IMR-90 (cell line): ENCODE data around the gene VPS18. TPM values are rescaled to one million over a fixed set of nuclear protein-coding genes. Genes with fewer than 3 reads are reported as not detected.
A peak's percentile ranks its signal among the peaks of the same experiment; 100 is the strongest.

Experiments used
- ATAC-seq: fragments of 200-7000 bp; cut with Tn5 transposase; 2 replicates; pipeline ENCODE4 v1.9.1; 2020; ENCODE audit warnings: low read depth, mild to moderate bottlenecking, moderate library complexity
- BruUV-seq: library from RNA; stranded (reverse); fragments of 400-500 nt; replicated peaks from 2 replicates; lab custom pipeline; 2021; lab: Mats Ljungman, UMichigan
- CTCF ChIA-PET: fragments of 300-600 bp; formaldehyde crosslinking; extraction: SDS; loops from one replicate; lab custom pipeline; 2021; ENCODE audit warnings: antibody characterized with exemption; lab: Yijun Ruan, JAX
- POLR2A ChIA-PET: fragments of 300-600 bp; sonication (Branson Sonifier 250); formaldehyde crosslinking; loops from one replicate; lab custom pipeline; 2022; ENCODE audit warnings: antibody characterized with exemption; ENCODE audit not compliant: unreplicated experiment; lab: Charles Lee
- DNase-seq: peaks from one replicate; pipeline ENCODE4 v3.0.0; 2013
- H2AFZ ChIP-seq: replicated peaks from 2 replicates; pipeline ENCODE3; 2013; ENCODE audit warnings: low read length, mild to moderate bottlenecking; ENCODE audit not compliant: poor library complexity
- H2AK5ac ChIP-seq: 2 replicates; pipeline ENCODE4 v1.6.1; 2013; ENCODE audit warnings: low read depth, low read length, inconsistent platforms
- H2AK9ac ChIP-seq: replicated peaks from 2 replicates; pipeline ENCODE3; 2013; ENCODE audit warnings: mild to moderate bottlenecking, low read depth, low read length, moderate library complexity; ENCODE audit not compliant: poor library complexity
- H2BK120ac ChIP-seq: 2 replicates; pipeline ENCODE4 v1.6.1; 2013; ENCODE audit warnings: low read depth, low read length, inconsistent platforms
- H2BK15ac ChIP-seq: 3 replicates; pipeline ENCODE4 v1.6.1; 2013; ENCODE audit warnings: low read depth, low read length, inconsistent platforms
- H2BK20ac ChIP-seq: 2 replicates; pipeline ENCODE4 v1.6.1; 2013; ENCODE audit warnings: low read depth, mild to moderate bottlenecking, inconsistent platforms, low read length, moderate library complexity
- H2BK5ac ChIP-seq: 2 replicates; pipeline ENCODE4 v1.6.1; 2013; ENCODE audit warnings: mild to moderate bottlenecking, low read depth, low read length, inconsistent platforms; ENCODE audit not compliant: poor library complexity, severe bottlenecking
- H3K14ac ChIP-seq: replicated peaks from 2 replicates; pipeline ENCODE4 v1.6.1; 2013; ENCODE audit warnings: low read depth, low read length, inconsistent platforms
- H3K18ac ChIP-seq: 2 replicates; pipeline ENCODE4 v1.6.1; 2013; ENCODE audit warnings: low read depth, low read length, control low read depth
- H3K23ac ChIP-seq: 2 replicates; pipeline ENCODE4 v1.6.1; 2013; ENCODE audit warnings: low read depth, low read length, inconsistent platforms
- H3K27ac ChIP-seq: 2 replicates; pipeline ENCODE4 v1.5.1; 2013; ENCODE audit warnings: mild to moderate bottlenecking, control low read depth, low read length; ENCODE audit not compliant: insufficient read depth
- H3K27me3 ChIP-seq: 2 replicates; pipeline ENCODE4 v1.6.1; 2013; ENCODE audit warnings: low read length; ENCODE audit not compliant: control insufficient read depth, insufficient read depth
- H3K36me3 ChIP-seq: 2 replicates; pipeline ENCODE4 v1.6.1; 2013; ENCODE audit warnings: low read length, mixed read lengths; ENCODE audit not compliant: control insufficient read depth, insufficient read depth
- H3K4ac ChIP-seq: 2 replicates; pipeline ENCODE4 v1.6.1; 2013; ENCODE audit warnings: low read depth, low read length, inconsistent platforms
- H3K4me1 ChIP-seq: 2 replicates; pipeline ENCODE4 v1.6.1; 2013; ENCODE audit warnings: low read length, mixed read lengths; ENCODE audit not compliant: control insufficient read depth, insufficient read depth
- H3K4me2 ChIP-seq: 2 replicates; pipeline ENCODE4 v1.6.1; 2013; ENCODE audit warnings: low read depth, mild to moderate bottlenecking, control low read depth, low read length, moderate library complexity
- H3K4me3 ChIP-seq: 2 replicates; pipeline ENCODE4 v1.5.1; 2013; ENCODE audit warnings: low read depth, mild to moderate bottlenecking, control low read depth, low read length, moderate library complexity; ENCODE audit not compliant: insufficient read depth
- H3K56ac ChIP-seq: 2 replicates; pipeline ENCODE4 v1.6.1; 2013; ENCODE audit warnings: low read length, inconsistent platforms; ENCODE audit not compliant: insufficient read depth; ENCODE audit errors: extremely low read depth
- H3K79me1 ChIP-seq, 2 experiments: 2 replicates each; pipeline ENCODE4 v1.6.1; 2013; ENCODE audit warnings: low read length in 2 of 2, inconsistent platforms in 1 of 2, low read depth in 1 of 2
- H3K9ac ChIP-seq: 2 replicates; pipeline ENCODE4 v1.6.1; 2013; ENCODE audit warnings: low read depth, low read length, control low read depth
- H3K9me1 ChIP-seq: 2 replicates; pipeline ENCODE4 v1.6.1; 2013; ENCODE audit warnings: low read length, inconsistent platforms; ENCODE audit not compliant: insufficient read depth
- H3K9me3 ChIP-seq: 2 replicates; pipeline ENCODE4 v1.6.1; 2013; ENCODE audit warnings: low read length; ENCODE audit not compliant: control insufficient read depth, insufficient read depth
- H4K20me1 ChIP-seq: 2 replicates; pipeline ENCODE4 v1.6.1; 2013; ENCODE audit warnings: low read length, inconsistent platforms; ENCODE audit not compliant: insufficient read depth
- H4K5ac ChIP-seq: 2 replicates; pipeline ENCODE4 v1.6.1; 2013; ENCODE audit warnings: mild to moderate bottlenecking, low read depth, low read length, control low read depth
- H4K8ac ChIP-seq, 2 experiments: 2 replicates each; pipeline ENCODE4 v1.6.1; 2013; ENCODE audit warnings: low read depth in 2 of 2, low read length in 2 of 2, control low read depth in 1 of 2, inconsistent platforms in 1 of 2
- H4K91ac ChIP-seq: 2 replicates; pipeline ENCODE4 v1.6.1; 2013; ENCODE audit warnings: low read depth, low read length, inconsistent platforms; ENCODE audit not compliant: insufficient read depth
- CEBPB ChIP-seq: IDR thresholded peaks from 2 replicates; pipeline ENCODE4 v1.6.1; 2012; ENCODE audit warnings: low read depth, low read length, improper control_type of control experiment
- ELK1 ChIP-seq: fragments of 150-350 bp; IDR thresholded peaks from 2 replicates; pipeline ENCODE4 v1.6.1; 2016; ENCODE audit warnings: low read depth, mild to moderate bottlenecking, low read length, moderate library complexity, borderline replicate concordance
- RCOR1 ChIP-seq: IDR thresholded peaks from 2 replicates; pipeline ENCODE4 v1.6.1; 2012; ENCODE audit warnings: mild to moderate bottlenecking, low read length, improper control_type of control experiment; ENCODE audit not compliant: insufficient replicate concordance
- SMC3 ChIP-seq: fragments of 150-350 bp; IDR thresholded peaks from 2 replicates; pipeline ENCODE4 v1.6.1; 2016; ENCODE audit warnings: low read depth, mild to moderate bottlenecking, antibody characterized with exemption, low read length, moderate library complexity
- WGBS, 2 experiments: methylation state at CpG; one replicate each; pipeline versions ENCODE4 v1.1.5 to v1.1.7; 2013; ENCODE audit warnings: missing lambda C conversion rate in 2 of 2; ENCODE audit not compliant: insufficient read length in 1 of 2; ENCODE audit errors: extremely low coverage in 2 of 2; 5-methylcytosine and 5-hydroxymethylcytosine counted together
- dilution Hi-C: fragments of 300-500 bp; cut with HindIII; formaldehyde crosslinking; loops from one replicate; pipeline ENCODE4 v1.14.3; 2018; ENCODE audit warnings: low sequenced_read_pairs; ENCODE audit not compliant: unreplicated experiment
- in situ Hi-C: fragments of 300-500 bp; cut with MboI; formaldehyde crosslinking; loops from 3 replicates; pipeline ENCODE4 v1.14.3; 2019; ENCODE audit warnings: low sequenced_read_pairs, inconsistent platforms, mixed read lengths
- intact Hi-C: fragments of 100-400 bp; cut with micrococcal nuclease; formaldehyde crosslinking; loops from 2 replicates; pipeline ENCODE4 v1.10.0; 2022
- polyA plus RNA-seq, 3 experiments: library from polyadenylated mRNA; depleted of rRNA; stranded (reverse); fragments of >200 nt; gene quantifications; 2 replicates each; pipeline ENCODE4 v1.2.3, GENCODE V29; 2012; ENCODE audit warnings: low replicate concordance in 1 of 3
- total RNA-seq: library from RNA; depleted of rRNA; stranded (reverse); fragments of >200 nt; gene quantifications from 2 replicates; pipeline ENCODE4 v1.2.3, GENCODE V29; 2012

VPS18 gene
- total and polyA plus RNA-seq, 2 of the 4 experiments (the other 2 are of a cell fraction) = 19.3 to 32.3 TPM

DNA sequence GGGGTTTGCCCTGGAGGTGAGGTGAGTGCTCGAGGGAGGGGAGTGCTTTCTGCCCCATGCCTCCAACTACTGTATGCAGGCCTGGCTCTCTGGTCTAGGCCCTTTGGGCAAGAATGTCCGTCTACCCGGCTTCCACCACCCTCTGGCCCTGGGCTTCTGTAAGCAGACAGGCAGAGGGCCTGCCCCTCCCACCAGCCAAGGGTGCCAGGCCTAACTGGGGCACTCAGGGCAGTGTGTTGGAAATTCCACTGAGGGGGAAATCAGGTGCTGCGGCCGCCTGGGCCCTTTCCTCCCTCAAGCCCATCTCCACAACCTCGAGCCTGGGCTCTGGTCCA, 44.3 kb downstream of the VPS18 start:
- H3K4ac ChIP-seq = no peak overlapping the region; the same call in 1 of the 2 replicates
- H3K9me1 ChIP-seq = peaks cover 24% of the 10 kb centered on the region
- CTCF ChIA-PET = interaction anchor here (0.5 to 0.8 kb wide), 2 partner anchors 16 to 80 kb away, joined by 3 to 5 read pairs; no protein-coding TSS in a partner anchor
- H3K14ac ChIP-seq = 0 out of 2 replicates have a peak overlapping the region, but pooled peaks have one; percentile 40
- no peak overlapping the region for H4K8ac ChIP-seq
- peak overlapping the region; percentile 84 for H2AK9ac ChIP-seq
- no peak overlapping the region for H3K4me2 ChIP-seq
- H4K20me1 ChIP-seq = peaks cover 7% of the 10 kb centered on the region; the same call in 1 of the 2 replicates
- TF ChIP-seq RCOR1 = no peak
- TF ChIP-seq CEBPB = no peak
- TF ChIP-seq SMC3 = no peak
- no peak for TF ChIP-seq ELK1
- WGBS, 2 experiments = no CpG with 5 or more reads among the region's 6 CpGs
- peak overlapping the region; percentile 5; the same call in 1 of the 2 replicates for H2BK20ac ChIP-seq
- H2BK15ac ChIP-seq = no peak overlapping the region
- no peak overlapping the region for H3K18ac ChIP-seq
- H2BK120ac ChIP-seq = no peak overlapping the region
- H3K4me3 ChIP-seq = no peak overlapping the region
- DNase-seq (no peak), ATAC-seq (no peak)
- no peak overlapping the region for H3K23ac ChIP-seq
- BruUV-seq = no TSS peak
- no peak overlapping the region for H3K56ac ChIP-seq
- H3K36me3 ChIP-seq = peaks cover 12% of the 10 kb centered on the region
- in situ Hi-C loops (no loop called here), intact Hi-C loops (no loop called here), dilution Hi-C loops (no loop called here)
- peak overlapping the region; percentile 40 for H2AFZ ChIP-seq
- H4K5ac ChIP-seq = no peak overlapping the region
- peaks cover 12 to 63% of the 10 kb centered on the region in 2 experiments; a peak in 3 of 4 replicates for H3K79me1 ChIP-seq
- POLR2A ChIA-PET = no interaction called here
- peak overlapping the region; percentile 54; the same call in 1 of the 2 replicates for H2AK5ac ChIP-seq
- no peaks in the 10 kb centered on the region for H3K27me3 ChIP-seq
- no peak overlapping the region for H2BK5ac ChIP-seq
- no peak overlapping the region; the same call in 1 of the 2 replicates for H4K91ac ChIP-seq
- H3K9ac ChIP-seq = no peak overlapping the region
- no peak overlapping the region for H3K27ac ChIP-seq
- peaks cover 21% of the 10 kb centered on the region for H3K4me1 ChIP-seq
- no peaks in the 10 kb centered on the region for H3K9me3 ChIP-seq
